PFSK-1 (cell line): ENCODE data around the gene ABTB1.

Experiments
- FOXP2 ChIP-seq: optimal IDR thresholded peaks from 2 replicates; pipeline ENCODE3; 2011; ENCODE audit warnings: borderline replicate concordance, control low read depth, inconsistent platforms; ENCODE audit not compliant: insufficient read depth; ENCODE audit errors: extremely low read length, extremely low read depth
- REST ChIP-seq, 2 experiments: IDR thresholded peaks; 2 replicates each; pipeline versions ENCODE4 v1.6.1 to v1.8.0; 2011 to 2012; ENCODE audit warnings: low read depth in 2 of 2, low read length in 2 of 2, control low read depth in 1 of 2, inconsistent platforms in 1 of 2, mild to moderate bottlenecking in 1 of 2, moderate library complexity in 1 of 2; ENCODE audit not compliant: insufficient read depth in 1 of 2
- TAF1 ChIP-seq: IDR thresholded peaks from 2 replicates; pipeline ENCODE4 v1.6.1; 2012; ENCODE audit warnings: low read length, control low read depth, borderline replicate concordance; ENCODE audit not compliant: insufficient read depth

- TF ChIP-seq FOXP2 (peak; percentile 93), TAF1 (no peak), REST (IDR thresholded peaks at IDR 0.05; ENCODE audit: insufficient read depth in 1 of 2, low read depth in 2 of 2, low read length in 2 of 2) (no peak)
Observed at GRCh38 chr3:127672429-127673190, at the start of gene ABTB1.
